Measurements from ENCODE around the gene RNU6-9.

DNA sequence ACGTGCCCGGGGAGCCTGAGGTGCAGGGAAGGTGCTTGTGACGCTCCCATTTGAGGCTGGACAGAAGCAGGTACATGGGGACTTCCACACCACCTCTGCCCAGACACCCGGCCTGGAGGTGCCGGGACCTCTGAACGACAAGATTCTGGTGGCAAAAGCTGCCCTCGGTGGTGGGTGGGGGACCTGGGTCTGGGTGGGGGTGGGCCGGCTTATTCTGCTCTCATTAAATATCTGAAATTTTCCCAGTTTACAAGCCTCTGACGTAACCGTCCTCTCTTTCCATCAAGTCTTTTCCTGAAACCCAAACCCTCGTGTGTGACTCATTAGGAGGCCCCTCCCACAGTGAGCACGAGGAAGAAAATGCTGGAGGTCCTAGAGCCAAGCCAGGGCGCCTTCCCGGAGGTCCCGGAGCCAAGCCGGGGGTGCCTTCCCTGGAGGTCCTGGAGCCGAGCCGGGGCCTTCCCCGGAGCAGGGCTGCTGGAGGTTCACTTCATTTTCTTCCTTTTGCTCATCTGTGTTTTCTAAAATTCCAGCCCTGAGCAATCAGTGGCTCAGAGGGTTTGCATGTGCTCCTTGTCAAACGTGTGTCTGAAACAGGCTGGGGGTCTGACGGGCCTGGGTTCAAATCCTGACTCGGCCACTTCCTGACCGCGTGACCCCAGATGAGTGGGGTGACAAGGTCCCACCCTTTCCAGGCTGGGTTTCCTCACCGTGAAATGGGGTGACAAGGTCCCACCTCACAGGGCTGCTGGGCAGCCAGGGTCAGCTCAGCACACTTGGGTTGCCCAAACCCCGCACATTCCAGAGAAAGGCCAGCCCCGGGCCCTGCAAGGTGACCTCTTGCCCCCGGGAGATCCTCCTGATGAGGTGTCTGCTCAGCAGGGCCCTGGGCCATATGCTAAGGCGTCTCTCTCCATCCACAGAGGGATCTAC lies 23.8 kb upstream of the RNU6-9 start:
- TF ChIP-seq POLR2AphosphoS5 (IDR thresholded peaks at IDR 0.05; ENCODE audit: borderline replicate concordance, low read depth, low read length) (no peak), EZH2 (IDR thresholded peaks at IDR 0.05) (no peak), FOXP2 (optimal IDR thresholded peaks at IDR 0.05; ENCODE audit: control extremely low read depth, extremely low read length, insufficient read depth) (no peak)
